HG03342 (cell line): ENCODE results near the gene DEGS1.
"Not testable (repeated sequence)": the region's sequence is repeated elsewhere in the genome, so short reads cannot be mapped to it uniquely, and the experiment has no call there.

ENCODE experiments used
- ATAC-seq: cut with Tn5 transposase; IDR thresholded peaks from one replicate; pipeline ENCODE4 v1.9.1; 2021; ENCODE audit warnings: mild to moderate bottlenecking, moderate library complexity; ENCODE audit not compliant: unreplicated experiment

Gene DEGS1

GRCh38 chr1:224180783-224181452 lies 2.1 kb upstream of the DEGS1 start:
- no peak for ATAC-seq

GRCh38 chr1:224181453-224181810 lies 1.6 kb upstream of the DEGS1 start:
- ATAC-seq = no peak

- peak; percentile 44 for ATAC-seq
Observed at GRCh38 chr1:224182057-224182865, 779 bp upstream of the DEGS1 start.

- peak; percentile 42 for ATAC-seq
Observed at GRCh38 chr1:224183591-224184312, 712 bp downstream of the DEGS1 start.

DNA sequence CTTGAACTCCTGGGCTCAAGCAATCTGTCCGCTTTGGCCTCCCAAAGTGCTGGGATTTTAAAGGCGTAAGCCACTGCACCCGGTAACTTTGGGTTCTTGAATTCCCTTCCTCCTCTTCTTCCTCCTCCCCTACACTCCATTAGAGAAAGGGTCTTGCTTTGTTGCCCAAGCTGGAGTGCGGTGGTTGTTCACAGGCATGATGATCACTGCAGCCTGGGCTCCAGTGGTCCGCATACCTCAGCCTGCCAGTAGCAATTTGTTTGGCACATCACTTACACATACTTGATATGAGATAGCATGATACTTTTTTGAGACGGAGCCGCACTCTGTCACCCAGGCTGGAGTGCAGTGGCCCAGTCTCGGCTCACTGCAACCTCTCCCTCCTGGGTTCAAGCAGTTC lies 2.2 kb downstream of the DEGS1 start:
- no peak for ATAC-seq

- ATAC-seq = no peak
Observed at GRCh38 chr1:224188286-224188685, 5.2 kb downstream of the DEGS1 start.

DNA sequence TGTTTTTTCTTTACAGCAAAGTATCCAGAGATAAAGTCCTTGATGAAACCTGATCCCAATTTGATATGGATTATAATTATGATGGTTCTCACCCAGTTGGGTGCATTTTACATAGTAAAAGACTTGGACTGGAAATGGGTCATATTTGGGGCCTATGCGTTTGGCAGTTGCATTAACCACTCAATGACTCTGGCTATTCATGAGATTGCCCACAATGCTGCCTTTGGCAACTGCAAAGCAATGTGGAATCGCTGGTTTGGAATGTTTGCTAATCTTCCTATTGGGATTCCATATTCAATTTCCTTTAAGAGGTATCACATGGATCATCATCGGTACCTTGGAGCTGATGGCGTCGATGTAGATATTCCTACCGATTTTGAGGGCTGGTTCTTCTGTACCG lies 6.5 kb downstream of the DEGS1 start:
- ATAC-seq = no peak

- ATAC-seq = no peak
Observed at GRCh38 chr1:224192082-224192788, 9.2 kb downstream of the DEGS1 start.

GRCh38 chr1:224193319-224193966 lies 10.4 kb downstream of the DEGS1 start:
- no peak for ATAC-seq

DNA sequence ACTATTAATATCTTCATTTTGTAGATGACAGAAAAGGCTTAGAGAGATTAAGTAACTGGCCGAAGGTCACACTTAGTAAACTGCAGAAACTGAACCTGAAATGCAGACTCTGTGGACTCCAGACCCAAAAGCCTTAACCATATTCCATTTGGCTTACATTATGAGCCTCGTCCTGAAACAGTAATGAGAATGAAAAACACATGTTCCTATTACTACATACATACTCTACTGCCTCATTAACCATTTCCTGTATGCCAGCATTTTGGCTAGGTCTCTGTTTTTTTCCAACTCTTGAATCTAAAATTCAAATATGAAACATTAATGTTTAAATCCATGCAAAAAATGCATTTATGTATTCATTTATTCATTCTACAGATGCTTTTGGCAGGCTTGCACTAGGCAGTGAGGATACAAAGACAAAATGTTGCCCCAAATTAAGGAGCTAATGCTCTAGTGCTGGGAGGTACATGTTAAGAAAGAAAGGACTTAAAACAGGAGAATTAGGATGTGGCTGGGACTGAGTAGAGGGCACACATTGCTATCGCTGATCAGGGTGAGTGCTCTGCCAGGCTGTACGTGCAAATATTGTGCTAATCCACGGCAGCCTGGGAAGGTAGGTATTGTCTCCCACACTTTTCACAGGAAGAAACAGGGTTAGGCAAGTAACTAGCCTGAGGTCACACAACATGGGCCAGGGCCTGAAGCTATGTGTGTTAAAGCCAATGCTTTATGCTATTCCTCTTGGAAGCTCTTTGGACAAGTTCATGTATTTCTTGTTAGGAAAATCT lies 14.0 kb downstream of the DEGS1 start:
- ATAC-seq = no peak

GRCh38 chr1:224198572-224198971 lies 15.5 kb downstream of the DEGS1 start:
- ATAC-seq = no peak

- no peak for ATAC-seq
Observed at GRCh38 chr1:224199679-224200078, 16.6 kb downstream of the DEGS1 start.

GRCh38 chr1:224201383-224201782 lies 18.3 kb downstream of the DEGS1 start:
- ATAC-seq = no peak

DNA sequence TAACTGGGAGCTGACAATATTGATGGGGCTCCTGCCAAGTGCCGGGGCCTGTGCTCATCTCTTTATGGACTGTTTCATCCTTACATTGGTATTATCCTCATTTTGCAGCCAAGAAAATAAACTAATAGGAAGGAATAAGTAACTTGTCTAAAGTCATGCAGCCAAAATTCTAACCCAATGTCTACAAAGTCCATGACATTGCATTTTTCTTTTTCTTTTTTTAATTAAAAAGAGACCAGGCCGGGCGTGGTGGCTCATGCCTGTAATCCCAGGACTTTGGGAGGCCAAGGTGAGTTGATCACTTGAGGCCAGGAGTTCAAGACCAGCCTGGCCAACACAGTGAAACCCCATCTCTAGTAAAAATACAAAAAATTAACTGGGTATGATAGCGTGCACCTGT lies 18.8 kb downstream of the DEGS1 start:
- ATAC-seq = no peak

DNA sequence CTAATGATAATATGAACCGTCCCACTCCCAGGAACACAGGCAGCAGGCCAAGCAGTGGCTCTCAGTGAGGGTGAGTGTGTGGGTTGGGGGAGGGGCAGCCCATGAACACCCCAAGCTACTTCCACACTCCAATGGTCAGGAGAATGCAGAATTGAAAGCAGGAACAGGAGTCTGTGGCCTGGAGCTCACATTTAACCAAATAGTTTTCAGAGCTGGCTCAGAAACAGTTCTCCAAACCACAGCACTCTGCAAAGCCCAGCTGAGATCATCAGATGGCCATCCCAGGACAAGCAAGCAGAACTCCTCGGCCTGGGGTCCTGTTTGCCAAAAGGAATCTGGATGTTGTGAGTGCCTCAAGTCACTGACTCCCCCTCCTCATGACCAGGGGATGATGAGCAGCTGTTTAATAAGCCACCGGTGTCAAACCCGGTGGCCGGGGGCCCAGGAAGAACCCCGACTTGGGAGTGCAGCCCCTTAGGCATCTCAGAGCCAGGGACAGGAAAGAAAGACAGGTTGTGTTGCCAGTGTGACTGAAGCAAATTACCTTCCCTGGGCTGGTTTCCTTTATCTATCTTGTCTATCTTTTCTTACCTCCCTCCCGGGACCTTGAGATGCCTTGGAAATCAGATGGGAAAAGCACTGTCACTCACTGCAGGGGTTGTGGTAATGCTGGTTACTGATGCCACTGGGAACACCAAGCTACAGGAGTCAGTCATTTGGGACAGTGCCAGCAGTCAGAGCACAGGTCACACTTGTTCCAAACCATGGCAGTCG lies 20.4 kb downstream of the DEGS1 start:
- peak; percentile 75 for ATAC-seq

GRCh38 chr1:224205438-224205840 lies 22.4 kb downstream of the DEGS1 start:
- no peak for ATAC-seq

- ATAC-seq = not testable (repeated sequence)
Observed at GRCh38 chr1:224205931-224206538, 23.0 kb downstream of the DEGS1 start.

DNA sequence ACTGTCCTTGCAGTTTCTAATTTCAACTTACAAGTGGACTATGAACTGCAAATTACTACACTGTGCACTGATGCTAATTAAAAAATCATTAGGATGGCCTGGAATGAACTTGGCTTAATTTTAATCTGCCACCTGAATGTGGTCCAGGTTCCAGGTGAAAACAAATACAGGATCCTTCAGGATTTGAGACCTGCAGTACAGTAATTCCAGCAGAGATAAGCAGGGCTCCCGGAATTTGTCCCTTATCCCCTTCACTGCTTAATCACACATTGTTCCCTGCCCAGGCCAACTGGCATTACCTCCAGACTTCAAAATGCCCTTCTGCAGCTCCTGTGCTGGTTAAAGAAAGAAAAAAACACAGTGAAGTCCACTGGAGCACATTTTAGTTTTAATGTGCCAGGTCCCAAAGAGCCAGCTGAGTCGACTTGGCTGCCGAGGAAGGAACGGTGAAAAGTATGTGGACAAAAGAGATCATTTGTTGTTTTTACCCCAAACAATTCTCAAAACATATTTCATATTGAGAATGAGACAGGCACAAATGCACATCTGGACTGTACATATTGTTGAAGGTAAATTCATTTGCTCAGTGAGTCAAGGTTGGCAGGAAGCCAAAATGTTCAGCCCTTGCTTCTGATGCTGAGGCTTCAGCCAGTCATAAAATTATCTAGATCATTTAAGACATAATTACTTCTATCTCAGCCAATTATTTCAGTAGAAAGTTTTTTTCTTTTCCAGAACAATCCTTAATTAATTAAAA lies 28.3 kb downstream of the DEGS1 start:
- no peak for ATAC-seq
